NK-92 (cell line): Measurements from ENCODE around the gene HPCAL4.

Experiments used
- DNase-seq: peaks from one replicate; lab custom pipeline; 2025; ENCODE audit not compliant: unreplicated experiment; lab: John Stamatoyannopoulos, UW

HPCAL4 gene

DNA sequence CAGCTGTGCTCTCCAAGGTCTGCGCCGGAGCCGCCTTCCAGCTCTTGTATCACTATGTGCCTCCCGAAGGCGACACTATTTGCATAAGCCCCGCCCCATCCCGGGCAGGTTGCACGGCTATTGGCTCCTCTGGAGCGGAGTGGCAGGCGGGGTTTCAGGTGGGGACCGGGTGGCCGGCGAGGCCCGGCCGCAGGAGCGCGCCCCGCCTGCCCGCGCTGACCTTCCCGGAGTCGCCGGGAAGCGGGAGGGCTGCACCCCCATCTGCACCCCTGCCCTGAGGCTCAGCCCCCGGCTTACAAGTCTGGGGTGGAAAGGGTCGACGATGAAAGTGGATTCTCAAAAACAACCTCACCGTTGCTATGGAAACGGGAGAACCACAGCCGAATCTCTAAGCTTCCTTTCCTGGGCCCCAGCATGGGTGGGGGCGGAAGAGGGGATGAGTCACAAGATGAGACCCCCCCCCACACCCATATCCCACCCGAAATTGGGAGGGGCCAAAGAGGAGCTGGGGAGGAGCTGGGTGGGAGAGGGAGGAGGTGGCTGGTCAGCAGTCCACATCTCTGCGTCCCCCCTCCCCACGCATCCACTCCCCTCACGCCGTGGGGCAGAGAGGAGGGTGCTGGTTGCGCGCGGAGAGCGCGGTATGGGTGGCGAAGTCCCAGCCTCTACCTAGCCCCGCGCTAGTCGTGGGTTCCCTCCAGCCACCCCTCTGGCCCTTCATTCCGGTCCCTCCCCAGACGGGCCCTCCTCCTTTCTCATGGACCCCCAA lies at the start of gene HPCAL4:
HPCAL4 (minus strand) TSS at position 51 of the 769 bp plus-strand sequence. CDS start 6,830 bp downstream, outside the sequence.
- peak; percentile 23 for DNase-seq

DNA sequence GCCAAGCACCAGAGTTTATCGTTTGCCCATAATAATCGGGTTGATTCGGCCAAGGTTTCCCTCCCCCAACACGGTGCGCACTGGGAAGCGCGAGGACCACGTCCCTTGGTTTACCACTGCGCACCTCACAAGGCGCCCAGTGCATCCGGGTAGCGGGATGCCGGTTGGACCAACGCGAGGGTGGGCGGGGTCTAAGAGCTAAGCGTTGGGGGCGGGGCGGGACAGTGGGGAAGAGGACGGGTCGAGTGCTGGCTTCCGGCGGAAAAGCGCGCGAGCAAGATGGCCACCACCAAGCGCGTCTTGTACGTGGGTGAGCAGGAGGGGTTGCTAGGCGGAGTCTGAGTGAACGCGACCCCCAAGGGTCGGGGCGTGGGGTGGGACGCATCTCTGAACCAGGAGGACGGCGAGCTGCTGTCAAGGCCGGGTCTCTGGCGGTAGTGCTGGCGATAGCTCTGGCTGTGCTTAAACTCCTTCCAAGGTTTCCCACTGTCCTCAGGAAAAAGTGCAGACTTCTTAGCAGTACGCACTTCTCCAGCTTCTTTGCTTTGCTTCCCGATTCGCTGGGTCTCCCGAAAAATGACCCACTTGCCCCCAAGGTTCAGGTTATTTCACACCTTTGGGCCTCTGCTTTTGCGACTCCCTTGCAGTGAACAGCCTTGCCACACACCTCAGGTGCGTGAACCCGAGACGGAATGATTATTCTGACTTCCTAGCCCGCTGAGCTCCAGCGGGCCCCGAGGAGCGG lies 47.6 kb upstream of the HPCAL4 start, which contains the start of gene PPIE:
PPIE (plus strand) TSS at position 261 of the 745 bp plus-strand sequence; CDS start at position 280, 19 bp downstream.
- peak; percentile 58 for DNase-seq

- DNase-seq, result no peak
These were observed 46.4 kb upstream of the HPCAL4 start for GRCh38 chr1:39737546-39738169.

GRCh38 chr1:39735731-39736130 lies 44.5 kb upstream of the HPCAL4 start:
- DNase-seq, result no peak

DNA sequence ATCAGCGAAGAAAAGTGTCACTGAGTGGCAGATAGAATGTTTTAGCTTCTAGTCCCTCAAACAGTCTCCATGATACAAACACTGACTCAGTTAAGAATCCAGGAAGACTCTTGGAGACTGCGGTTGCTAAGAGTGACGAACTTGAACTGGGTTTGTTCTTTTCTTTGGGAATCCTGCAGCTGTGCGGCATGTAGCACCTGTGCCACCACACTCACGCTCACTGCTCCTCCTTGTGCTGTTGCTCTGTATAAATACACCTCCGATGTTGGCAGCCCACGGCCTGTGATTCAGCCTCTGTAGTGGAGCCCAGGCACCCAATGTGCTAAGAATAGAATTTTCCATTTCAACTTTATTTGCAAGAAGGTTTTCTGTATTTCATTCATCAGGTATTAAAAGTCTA lies 41.9 kb upstream of the HPCAL4 start:
- DNase-seq, result no peak

- no peak for DNase-seq
These were observed 41.5 kb upstream of the HPCAL4 start for GRCh38 chr1:39732730-39733129.

DNA sequence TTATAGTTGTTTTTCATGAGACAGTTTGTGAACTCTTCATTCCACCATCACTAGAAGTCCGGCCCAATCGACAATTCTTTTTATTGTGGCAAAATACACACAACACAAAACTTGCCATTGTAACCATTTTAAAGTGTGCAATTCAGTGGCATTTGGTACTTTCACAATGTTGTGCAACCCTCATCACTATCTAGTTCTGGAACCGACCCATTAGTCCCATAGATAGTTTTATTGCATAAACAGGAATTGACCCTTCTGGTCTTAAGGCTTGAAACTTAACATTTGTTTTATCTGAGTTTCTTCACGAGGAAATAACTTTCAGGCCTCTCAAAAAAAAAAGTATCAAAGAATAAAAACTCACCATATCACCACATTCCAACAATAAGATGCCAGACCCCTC lies 38.6 kb upstream of the HPCAL4 start:
- no peak for DNase-seq

- DNase-seq, result no peak
These were observed 37.8 kb upstream of the HPCAL4 start for GRCh38 chr1:39729030-39729429.

GRCh38 chr1:39727932-39728317 lies 36.7 kb upstream of the HPCAL4 start:
- no peak for DNase-seq

- DNase-seq, result no peak
These were observed 36.1 kb upstream of the HPCAL4 start for GRCh38 chr1:39727221-39727931.

DNA sequence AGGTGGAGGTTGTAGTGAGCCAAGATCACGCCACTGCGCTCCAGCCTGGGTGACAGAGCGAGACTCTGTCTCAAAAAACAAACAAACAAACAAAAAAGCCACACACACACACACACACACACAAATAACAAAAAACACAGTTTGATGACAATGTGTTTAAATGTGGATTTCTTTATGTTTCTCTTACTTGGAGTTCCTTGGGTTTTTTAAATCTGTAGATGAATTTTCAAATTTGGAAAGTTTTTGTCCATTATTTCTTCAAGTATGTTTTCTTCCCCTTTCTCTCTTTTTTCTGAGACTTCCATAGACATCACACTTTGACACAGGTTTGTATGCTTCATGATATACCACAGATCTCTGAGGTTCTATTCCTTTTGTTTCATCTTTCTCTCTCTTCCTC lies 35.4 kb upstream of the HPCAL4 start:
- no peak for DNase-seq

DNA sequence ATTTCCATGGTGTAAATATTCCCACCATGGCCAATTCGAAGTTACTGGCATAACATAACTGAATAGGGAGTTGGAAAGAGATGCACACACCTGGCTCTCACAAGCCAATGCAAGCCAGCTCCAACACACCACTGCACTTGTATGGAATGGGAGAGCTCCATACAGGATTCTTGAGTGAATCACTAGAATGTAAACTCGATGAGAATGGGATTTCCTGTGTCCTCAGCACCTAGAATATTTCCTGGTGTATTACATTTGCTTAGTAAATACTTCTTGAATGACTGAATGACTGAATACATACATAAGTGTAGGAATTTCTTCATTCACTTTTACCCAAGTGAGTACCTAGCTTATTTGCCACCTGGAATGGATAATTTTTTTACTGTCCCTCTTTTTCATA lies 31.3 kb upstream of the HPCAL4 start:
- no peak for DNase-seq

DNA sequence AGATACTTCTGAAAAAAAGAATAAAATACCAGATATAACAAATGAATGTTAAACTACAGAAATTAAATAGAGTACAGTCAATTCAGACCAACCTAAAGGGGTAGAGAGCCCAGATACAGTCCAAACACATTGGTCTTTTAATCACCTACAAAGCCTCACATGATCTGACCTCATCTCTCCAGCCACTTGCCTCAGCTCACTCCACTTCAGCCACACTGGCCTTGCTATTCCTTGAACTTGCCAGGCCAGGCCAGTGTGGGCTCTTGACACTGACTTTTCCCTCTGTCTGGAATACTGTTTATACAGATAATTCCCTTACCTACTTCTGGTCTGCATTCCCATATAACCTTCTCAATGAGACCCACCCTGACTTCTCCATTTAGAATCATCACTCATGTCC lies 30.4 kb upstream of the HPCAL4 start:
- DNase-seq, result no peak

- DNase-seq, result no peak
These were observed 29.1 kb upstream of the HPCAL4 start for GRCh38 chr1:39720094-39720999.

DNA sequence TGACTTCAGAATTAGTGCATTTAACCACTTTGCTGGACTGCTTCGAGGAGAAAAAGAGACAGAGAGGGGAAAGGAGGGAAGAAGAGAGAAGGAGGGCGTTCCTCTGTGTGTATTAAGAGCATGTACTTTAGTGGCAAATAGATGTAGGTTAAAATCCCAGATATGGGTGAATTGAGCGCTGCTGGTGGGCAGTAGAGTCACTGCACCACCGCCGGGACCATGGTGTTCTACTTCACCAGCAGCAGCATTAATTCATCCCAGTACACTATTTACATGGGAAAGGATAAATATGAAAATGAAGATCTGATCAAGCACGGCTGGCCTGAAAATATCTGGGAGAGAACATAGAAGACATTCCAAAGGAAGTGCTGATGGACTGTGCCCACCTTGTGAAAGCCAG lies 26.6 kb upstream of the HPCAL4 start:
- no peak for DNase-seq

- DNase-seq, result no peak
These were observed 22.3 kb upstream of the HPCAL4 start for GRCh38 chr1:39713557-39713956.

DNA sequence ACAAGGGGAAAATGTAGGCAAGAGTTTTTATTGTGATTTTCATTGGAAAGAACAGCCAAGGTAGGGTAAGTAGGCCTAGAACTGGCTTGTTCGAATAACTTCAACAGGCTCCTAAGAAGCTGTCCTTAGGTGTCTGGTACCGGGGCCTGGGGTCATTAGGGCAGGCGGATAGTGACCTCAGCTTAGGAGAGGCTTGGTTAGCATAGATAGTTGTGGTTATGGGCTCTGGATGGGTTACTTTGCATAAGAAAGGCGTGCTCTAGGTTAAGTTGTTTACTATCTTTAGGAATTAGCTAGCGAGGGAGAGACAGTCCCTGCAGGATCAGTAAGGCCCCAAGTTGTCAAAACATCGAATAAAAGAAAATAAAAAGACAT lies 20.7 kb upstream of the HPCAL4 start:
- no peak for DNase-seq

GRCh38 chr1:39711104-39711965 lies 20.1 kb upstream of the HPCAL4 start:
- DNase-seq, result no peak

GRCh38 chr1:39707506-39707905 lies 16.3 kb upstream of the HPCAL4 start:
- no peak for DNase-seq
